ENCODE data around the gene SLC12A6. TPM values are rescaled to one million over a fixed set of nuclear protein-coding genes. Genes with fewer than 3 reads are reported as not detected.

Gene SLC12A6
- total and polyA plus RNA-seq, 7 donors: 1.4 to 22.7 (median 14.3) TPM

DNA sequence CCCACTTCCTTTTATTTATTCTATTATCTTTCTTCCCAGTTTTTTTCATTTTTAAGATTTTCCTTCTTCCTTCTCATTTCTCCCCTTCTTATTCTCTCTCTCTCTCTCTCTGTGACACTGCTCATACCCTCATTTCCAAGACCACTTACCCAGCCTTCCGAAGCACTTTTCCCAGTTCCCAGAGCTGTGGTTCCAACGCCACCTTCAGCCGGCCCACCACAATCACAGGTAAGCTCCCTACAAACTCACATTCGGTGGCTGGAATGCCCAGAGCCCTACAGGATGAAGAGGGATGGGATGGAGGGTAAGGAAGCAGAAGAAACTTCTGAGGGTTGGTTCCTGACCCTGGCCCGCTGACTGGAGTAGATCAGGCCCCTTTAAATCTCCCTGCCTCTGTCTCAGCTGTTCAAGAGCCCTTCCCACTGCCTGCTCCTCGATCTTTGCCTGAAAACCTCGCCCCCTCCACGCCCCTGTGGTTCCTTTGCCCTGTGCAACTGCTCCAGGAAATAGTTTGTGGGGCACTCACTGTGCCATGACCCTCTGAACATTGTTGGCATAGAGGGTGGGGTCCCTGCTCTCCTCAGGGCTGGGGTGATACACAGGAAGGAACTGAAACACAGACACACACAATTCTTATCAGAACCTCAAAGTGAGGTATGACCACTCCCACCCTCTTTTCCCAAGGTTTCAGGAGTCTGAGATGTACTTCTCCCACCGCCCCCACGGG is 24.6 kb upstream of the SLC12A6 start:
- H3K4me3 ChIP-seq: no peak overlapping the region
- TF ChIP-seq POLR2A (IDR thresholded peaks at IDR 0.05): peak in 1 of 2 donors; percentile 26
- TF ChIP-seq EP300 (IDR thresholded peaks at IDR 0.05): no peak
- WGBS, 2 donors: 29 to 73% methylated on average over 10 of the region's 10 CpGs
- no peaks in the 10 kb centered on the region for H3K9me3 ChIP-seq
- no peaks in the 10 kb centered on the region for H3K27me3 ChIP-seq
- intact Hi-C loops (cut with DNase I): loop anchor here (10.0 kb wide), 2 partner anchors 137 to 1183 kb away; partner anchors contain the start of genes DPH6 and EMC4
- H3K4me1 ChIP-seq: peaks cover 0 to 15% (median 10%) of the 10 kb centered on the region in 4 donors
- peak overlapping the region in 1 of 4 donors; percentile 19 for H3K27ac ChIP-seq
- peaks cover 0 to 59% (median 5%) of the 10 kb centered on the region in 4 donors for H3K36me3 ChIP-seq
- DNase-seq: no peak

DNA sequence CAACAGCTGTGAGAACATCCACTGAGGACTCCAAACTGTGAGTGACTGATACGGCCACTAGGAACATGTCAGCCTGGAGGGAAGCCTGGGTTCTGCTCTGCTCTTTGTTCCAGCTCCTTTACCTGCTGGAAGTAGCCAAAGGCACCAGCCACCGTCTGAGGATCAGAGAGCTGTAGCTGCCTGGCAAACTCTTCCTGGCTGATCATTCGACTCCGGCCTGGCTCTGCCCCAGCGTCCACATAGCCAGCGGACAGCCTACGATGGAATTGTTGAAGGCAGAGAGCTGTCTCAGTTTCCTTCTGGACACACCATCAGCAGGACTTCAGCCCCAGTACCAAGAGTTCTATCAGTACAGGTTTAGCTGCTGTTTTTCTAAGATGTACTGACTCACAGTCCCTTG is 23.7 kb upstream of the SLC12A6 start:
- H3K27ac ChIP-seq: no peak overlapping the region
- no peaks in the 10 kb centered on the region for H3K9me3 ChIP-seq
- H3K4me1 ChIP-seq: peaks cover 0 to 13% (median 8%) of the 10 kb centered on the region in 4 donors
- intact Hi-C loops (cut with DNase I): loop anchor here (10.0 kb wide), 2 partner anchors 136 to 1184 kb away; partner anchors contain the start of genes DPH6 and EMC4
- H3K36me3 ChIP-seq: peaks cover 0 to 69% (median 5%) of the 10 kb centered on the region in 4 donors
- WGBS, 2 donors: 91 to 93% methylated on average over 7 of the region's 7 CpGs
- DNase-seq: no peak
- H3K4me3 ChIP-seq: no peak overlapping the region
- TF ChIP-seq EP300 (IDR thresholded peaks at IDR 0.05): no peak
- no peak for TF ChIP-seq POLR2AphosphoS5 (IDR thresholded peaks at IDR 0.05)
- no peak for TF ChIP-seq POLR2A (IDR thresholded peaks at IDR 0.05)
- TF ChIP-seq, protein P1, sequence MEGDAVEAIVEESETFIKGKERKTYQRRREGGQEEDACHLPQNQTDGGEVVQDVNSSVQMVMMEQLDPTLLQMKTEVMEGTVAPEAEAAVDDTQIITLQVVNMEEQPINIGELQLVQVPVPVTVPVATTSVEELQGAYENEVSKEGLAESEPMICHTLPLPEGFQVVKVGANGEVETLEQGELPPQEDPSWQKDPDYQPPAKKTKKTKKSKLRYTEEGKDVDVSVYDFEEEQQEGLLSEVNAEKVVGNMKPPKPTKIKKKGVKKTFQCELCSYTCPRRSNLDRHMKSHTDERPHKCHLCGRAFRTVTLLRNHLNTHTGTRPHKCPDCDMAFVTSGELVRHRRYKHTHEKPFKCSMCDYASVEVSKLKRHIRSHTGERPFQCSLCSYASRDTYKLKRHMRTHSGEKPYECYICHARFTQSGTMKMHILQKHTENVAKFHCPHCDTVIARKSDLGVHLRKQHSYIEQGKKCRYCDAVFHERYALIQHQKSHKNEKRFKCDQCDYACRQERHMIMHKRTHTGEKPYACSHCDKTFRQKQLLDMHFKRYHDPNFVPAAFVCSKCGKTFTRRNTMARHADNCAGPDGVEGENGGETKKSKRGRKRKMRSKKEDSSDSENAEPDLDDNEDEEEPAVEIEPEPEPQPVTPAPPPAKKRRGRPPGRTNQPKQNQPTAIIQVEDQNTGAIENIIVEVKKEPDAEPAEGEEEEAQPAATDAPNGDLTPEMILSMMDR (IDR thresholded peaks at IDR 0.05): no peak
- H3K27me3 ChIP-seq: no peaks in the 10 kb centered on the region

DNA sequence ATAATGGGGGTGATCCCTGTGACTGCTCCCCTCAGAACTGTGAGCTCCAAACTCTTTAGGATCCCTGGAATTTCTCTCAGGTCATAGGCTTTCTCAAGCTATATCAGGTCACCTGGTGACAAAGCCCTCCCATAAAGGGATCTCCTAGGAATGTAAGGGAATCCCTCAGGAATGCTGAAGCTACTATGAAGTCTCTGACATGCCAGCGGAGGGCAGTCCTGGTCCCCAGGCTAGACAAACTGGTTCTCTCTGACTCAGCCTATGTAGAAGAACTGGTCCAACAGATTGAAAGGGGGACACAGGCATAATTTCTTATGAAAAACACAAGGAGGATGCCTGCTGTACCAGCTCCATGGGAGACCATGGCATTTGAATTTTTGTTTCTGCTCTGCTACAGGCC is 22.7 kb upstream of the SLC12A6 start:
- H3K27me3 ChIP-seq: no peaks in the 10 kb centered on the region
- TF ChIP-seq EP300 (IDR thresholded peaks at IDR 0.05) (no peak), POLR2AphosphoS5 (IDR thresholded peaks at IDR 0.05) (no peak), POLR2A (IDR thresholded peaks at IDR 0.05) (no peak)
- TF ChIP-seq, protein P1 (IDR thresholded peaks at IDR 0.05): no peak
- 39 to 87% methylated on average over 1 of the region's 1 CpG for WGBS, 2 donors
- intact Hi-C loops (cut with DNase I): loop anchor here (10.0 kb wide), 2 partner anchors 135 to 1185 kb away; partner anchors contain the start of genes DPH6 and EMC4
- peaks cover 0 to 75% (median 5%) of the 10 kb centered on the region in 4 donors for H3K36me3 ChIP-seq
- no peak overlapping the region for H3K27ac ChIP-seq
- DNase-seq: no peak
- H3K4me3 ChIP-seq: no peak overlapping the region
- H3K4me1 ChIP-seq: peaks cover 0 to 3% (median 0%) of the 10 kb centered on the region in 4 donors
- H3K9me3 ChIP-seq: no peaks in the 10 kb centered on the region

DNA sequence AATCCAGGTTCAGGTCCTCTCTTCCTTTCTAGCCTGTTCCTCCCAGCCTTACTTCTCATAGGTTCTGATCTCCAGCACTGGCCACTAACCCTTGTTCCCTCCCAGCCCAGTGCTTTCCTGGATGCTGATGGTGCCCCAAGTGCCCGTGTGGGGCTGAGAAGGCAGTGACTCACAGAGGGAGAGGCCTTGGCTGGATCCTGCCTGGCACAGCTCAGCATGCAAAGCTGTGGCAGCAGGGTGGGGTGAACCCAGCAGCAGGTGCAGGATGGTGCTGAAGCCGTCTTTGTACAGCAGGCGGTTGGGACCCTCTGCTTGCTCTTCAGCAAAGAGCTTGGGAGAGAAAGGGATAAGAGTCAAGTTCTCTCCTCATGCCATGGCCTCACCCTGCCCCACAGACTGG is 21.8 kb upstream of the SLC12A6 start:
- H3K36me3 ChIP-seq: peaks cover 0 to 75% (median 5%) of the 10 kb centered on the region in 4 donors
- no peaks in the 10 kb centered on the region for H3K9me3 ChIP-seq
- TF ChIP-seq, protein P1 (IDR thresholded peaks at IDR 0.05): no peak
- TF ChIP-seq EP300 (IDR thresholded peaks at IDR 0.05): no peak
- no peak for TF ChIP-seq POLR2AphosphoS5 (IDR thresholded peaks at IDR 0.05)
- no peak for TF ChIP-seq POLR2A (IDR thresholded peaks at IDR 0.05)
- WGBS, 2 donors: 23 to 73% methylated on average over 3 of the region's 3 CpGs
- no peak overlapping the region for H3K27ac ChIP-seq
- intact Hi-C loops (cut with DNase I): no loop called here
- no peak overlapping the region for H3K4me3 ChIP-seq
- no peaks in the 10 kb centered on the region for H3K27me3 ChIP-seq
- no peak for DNase-seq
- H3K4me1 ChIP-seq: no peaks in the 10 kb centered on the region

DNA sequence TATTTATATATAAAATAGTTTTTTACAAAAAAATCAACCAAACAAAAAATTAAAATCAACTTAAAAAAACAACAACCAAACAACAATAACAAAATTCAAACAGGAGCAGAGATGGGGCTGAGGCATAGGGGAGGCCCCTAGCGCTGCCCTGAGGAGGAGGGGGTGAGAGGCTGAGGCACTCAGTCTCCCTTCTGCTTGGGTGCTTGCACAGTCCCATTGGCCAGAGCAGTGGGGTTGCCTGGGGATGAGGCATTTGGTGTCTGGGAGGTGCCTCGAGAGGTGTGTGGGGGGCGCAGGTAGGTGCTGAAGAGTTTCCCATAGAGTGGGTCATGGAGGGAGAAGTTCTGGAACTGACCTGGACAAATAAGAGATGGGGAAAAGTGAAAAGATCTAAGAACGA is 21.4 kb upstream of the SLC12A6 start:
- no peak for DNase-seq
- intact Hi-C loops (cut with DNase I): no loop called here
- WGBS, 2 donors: 95 to 99% methylated on average over 4 of the region's 4 CpGs
- no peak for TF ChIP-seq POLR2A (IDR thresholded peaks at IDR 0.05)
- no peak for TF ChIP-seq EP300 (IDR thresholded peaks at IDR 0.05)
- TF ChIP-seq, protein P1 (IDR thresholded peaks at IDR 0.05): no peak
- no peak for TF ChIP-seq POLR2AphosphoS5 (IDR thresholded peaks at IDR 0.05)
- Histone ChIP-seq H3K9me3 (no peaks in the 10 kb centered on the region), H3K27me3 (no peaks in the 10 kb centered on the region), H3K36me3 (peaks cover 0 to 75% (median 5%) of the 10 kb centered on the region in 4 donors), H3K4me3 (no peak overlapping the region), H3K4me1 (no peaks in the 10 kb centered on the region), H3K27ac (no peak overlapping the region)

All from sigmoid colon (tissue), 7 donors.